Mammary epithelial cell (primary cell): ENCODE measurements around the gene C3orf80.

Experiments
- EZH2 ChIP-seq: IDR thresholded peaks from 2 replicates; pipeline ENCODE4 v1.6.1; 2012; ENCODE audit warnings: low read length, inconsistent platforms, borderline replicate concordance
- TF ChIP-seq, protein P1 (sequence below), 2 donors: IDR thresholded peaks in 1 of 2; conservative IDR thresholded peaks in 1 of 2; 2 replicates each; pipeline ENCODE4 v1.5.1; 2011 to 2012; ENCODE audit warnings: inconsistent platforms in 2 of 2, low read length in 2 of 2, mild to moderate bottlenecking in 2 of 2, control low read depth in 1 of 2, low read depth in 1 of 2; ENCODE audit not compliant: insufficient read depth in 1 of 2; ENCODE audit errors: extremely low read depth in 1 of 2

DNA sequence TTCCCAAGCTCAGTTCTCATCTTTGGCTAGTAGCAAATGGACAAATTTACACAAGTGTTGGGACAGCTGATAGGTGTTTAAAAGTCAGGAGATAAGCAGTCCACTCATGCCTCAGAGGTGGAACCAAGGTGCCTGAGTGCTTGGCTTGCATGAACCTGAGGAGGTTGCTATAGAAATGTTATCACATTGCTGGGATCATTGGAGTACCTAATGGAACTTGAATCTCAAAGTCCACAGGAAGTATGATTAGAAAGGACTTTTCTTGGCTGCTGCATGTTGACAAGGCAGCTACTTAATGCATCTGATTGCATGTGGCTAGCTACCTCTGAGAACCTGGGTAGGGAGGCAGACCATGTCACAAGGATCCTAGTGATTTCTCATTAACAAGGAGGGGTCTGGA lies 39.5 kb upstream of the C3orf80 start:
- TF ChIP-seq, protein P1, sequence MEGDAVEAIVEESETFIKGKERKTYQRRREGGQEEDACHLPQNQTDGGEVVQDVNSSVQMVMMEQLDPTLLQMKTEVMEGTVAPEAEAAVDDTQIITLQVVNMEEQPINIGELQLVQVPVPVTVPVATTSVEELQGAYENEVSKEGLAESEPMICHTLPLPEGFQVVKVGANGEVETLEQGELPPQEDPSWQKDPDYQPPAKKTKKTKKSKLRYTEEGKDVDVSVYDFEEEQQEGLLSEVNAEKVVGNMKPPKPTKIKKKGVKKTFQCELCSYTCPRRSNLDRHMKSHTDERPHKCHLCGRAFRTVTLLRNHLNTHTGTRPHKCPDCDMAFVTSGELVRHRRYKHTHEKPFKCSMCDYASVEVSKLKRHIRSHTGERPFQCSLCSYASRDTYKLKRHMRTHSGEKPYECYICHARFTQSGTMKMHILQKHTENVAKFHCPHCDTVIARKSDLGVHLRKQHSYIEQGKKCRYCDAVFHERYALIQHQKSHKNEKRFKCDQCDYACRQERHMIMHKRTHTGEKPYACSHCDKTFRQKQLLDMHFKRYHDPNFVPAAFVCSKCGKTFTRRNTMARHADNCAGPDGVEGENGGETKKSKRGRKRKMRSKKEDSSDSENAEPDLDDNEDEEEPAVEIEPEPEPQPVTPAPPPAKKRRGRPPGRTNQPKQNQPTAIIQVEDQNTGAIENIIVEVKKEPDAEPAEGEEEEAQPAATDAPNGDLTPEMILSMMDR (conservative IDR thresholded peaks at IDR 0.05 in 1 of 2, IDR thresholded peaks at IDR 0.05 in 1 of 2; ENCODE audit: extremely low read depth in 1 of 2, insufficient read depth in 1 of 2, low read depth in 1 of 2, low read length in 2 of 2), result no peak
- no peak for TF ChIP-seq EZH2
